ENCODE measurements around the gene DIDO1. TPM values are rescaled to one million over a fixed set of nuclear protein-coding genes. Genes with fewer than 3 reads are reported as not detected.

DIDO1 gene
- total and polyA plus RNA-seq, 2 of the 4 experiments (the other 2 are of a cell fraction), result 21.8 to 28.1 TPM

DNA sequence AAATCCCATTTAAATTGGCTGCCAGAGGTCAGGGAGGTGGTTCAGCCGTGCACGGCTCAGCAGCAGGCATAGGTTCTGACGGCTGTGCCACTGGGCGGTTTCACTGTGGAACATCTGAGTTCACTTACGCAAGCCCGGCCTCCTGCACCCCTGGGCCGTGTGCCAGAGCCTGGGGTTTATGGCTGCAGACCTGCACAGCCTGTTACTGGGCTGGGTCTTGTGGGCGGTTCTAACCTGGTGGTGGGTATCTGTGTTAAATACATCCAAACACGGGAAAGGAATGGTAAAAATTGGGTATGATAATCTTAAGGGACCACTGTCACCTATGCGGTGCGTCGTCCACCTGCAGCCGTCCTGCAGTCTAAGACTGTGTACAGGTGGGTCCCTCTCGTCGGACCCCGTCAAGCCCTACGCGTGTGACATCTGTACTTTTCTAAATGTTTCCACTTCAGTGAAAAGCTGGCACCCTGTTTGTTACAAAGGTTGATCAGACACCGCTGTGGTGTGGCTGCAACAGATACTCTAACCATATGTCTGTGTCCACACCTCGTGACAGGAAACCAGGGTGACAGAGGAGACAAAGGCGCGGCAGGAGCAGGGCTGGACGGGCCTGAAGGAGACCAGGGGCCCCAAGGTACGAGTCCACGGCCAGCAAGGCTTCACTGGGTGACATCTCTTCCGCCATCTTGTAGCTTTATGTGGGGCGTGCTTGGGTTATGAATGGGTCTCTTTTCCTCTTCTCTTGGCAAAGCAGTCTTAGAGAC lies 88.0 kb downstream of the DIDO1 start:
- ATAC-seq (ENCODE audit: low read depth) (no peak), DNase-seq (no peak)
- no peaks in the 10 kb centered on the region for H3K79me1 ChIP-seq (ENCODE audit: low read depth in 1 of 2, low read length in 2 of 2)
- ChIA-PET CTCF (no interaction called here), POLR2A (ENCODE audit: unreplicated experiment) (no interaction called here)
- H2BK5ac ChIP-seq (ENCODE audit: low read depth, low read length, poor library complexity, severe bottlenecking), result no peak overlapping the region
- H2AFZ ChIP-seq (replicated peaks; ENCODE audit: low read length, poor library complexity), result no peak overlapping the region
- no peak overlapping the region for H3K4me2 ChIP-seq (ENCODE audit: low read depth, low read length)
- H3K4me3 ChIP-seq (ENCODE audit: insufficient read depth, low read depth, low read length), result no peak overlapping the region
- in situ Hi-C loops (cut with MboI; ENCODE audit: low sequenced_read_pairs) (no loop called here), dilution Hi-C loops (cut with HindIII; ENCODE audit: low sequenced_read_pairs, unreplicated experiment) (no loop called here), intact Hi-C loops (cut with micrococcal nuclease) (no loop called here)
- H3K9me3 ChIP-seq (ENCODE audit: control insufficient read depth, insufficient read depth, low read length), result no peaks in the 10 kb centered on the region
- no peak overlapping the region for H2BK15ac ChIP-seq (ENCODE audit: low read depth, low read length)
- H3K9me1 ChIP-seq (ENCODE audit: insufficient read depth, low read length), result no peaks in the 10 kb centered on the region
- H3K27me3 ChIP-seq (ENCODE audit: control insufficient read depth, insufficient read depth, low read length), result no peaks in the 10 kb centered on the region; the same call in 1 of the 2 replicates
- no peak overlapping the region for H3K23ac ChIP-seq (ENCODE audit: low read depth, low read length)
- no TSS peak for BruUV-seq (replicated peaks)
- no peak overlapping the region for H2AK5ac ChIP-seq (ENCODE audit: low read depth, low read length)
- WGBS, 2 experiments (ENCODE audit: extremely low coverage in 2 of 2, insufficient read length in 1 of 2), result 84% methylated on average over 6 of the region's 27 CpGs; no CpG with 5 or more reads in 1 of the 2 experiments
- no peak overlapping the region for H4K5ac ChIP-seq (ENCODE audit: low read depth, low read length)
- H2BK20ac ChIP-seq (ENCODE audit: low read depth, low read length), result no peak overlapping the region
- no peak overlapping the region for H3K14ac ChIP-seq (replicated peaks; ENCODE audit: low read depth, low read length)
- H3K9ac ChIP-seq (ENCODE audit: low read depth, low read length), result no peak overlapping the region
- no peaks in the 10 kb centered on the region for H3K4me1 ChIP-seq (ENCODE audit: control insufficient read depth, insufficient read depth, low read length)
- H2BK120ac ChIP-seq (ENCODE audit: low read depth, low read length), result no peak overlapping the region
- H4K91ac ChIP-seq (ENCODE audit: insufficient read depth, low read depth, low read length), result no peak overlapping the region
- H4K20me1 ChIP-seq (ENCODE audit: insufficient read depth, low read length), result no peaks in the 10 kb centered on the region
- no peak overlapping the region for H3K4ac ChIP-seq (ENCODE audit: low read depth, low read length)
- no peak overlapping the region for H3K18ac ChIP-seq (ENCODE audit: low read depth, low read length)
- H3K36me3 ChIP-seq (ENCODE audit: control insufficient read depth, insufficient read depth, low read length), result no peaks in the 10 kb centered on the region
- no peak overlapping the region for H3K56ac ChIP-seq (ENCODE audit: extremely low read depth, insufficient read depth, low read length)
- no peak overlapping the region for H3K27ac ChIP-seq (ENCODE audit: insufficient read depth, low read length)
- TF ChIP-seq CHD1 (IDR thresholded peaks at IDR 0.05; ENCODE audit: low read depth, low read length) (no peak), BHLHE40 (IDR thresholded peaks at IDR 0.05; ENCODE audit: low read depth, low read length) (no peak), MAZ (IDR thresholded peaks at IDR 0.05; ENCODE audit: borderline replicate concordance, low read depth, low read length) (no peak), RAD21 (IDR thresholded peaks at IDR 0.05; ENCODE audit: low read length) (no peak), POLR2A (IDR thresholded peaks at IDR 0.05; ENCODE audit: low read depth, low read length) (no peak), SMC3 (IDR thresholded peaks at IDR 0.05; ENCODE audit: low read depth, low read length) (no peak), MAFK (IDR thresholded peaks at IDR 0.05; ENCODE audit: low read depth, low read length) (no peak), MXI1 (IDR thresholded peaks at IDR 0.05; ENCODE audit: borderline replicate concordance, low read depth, low read length) (no peak)
- TF ChIP-seq, protein P1, sequence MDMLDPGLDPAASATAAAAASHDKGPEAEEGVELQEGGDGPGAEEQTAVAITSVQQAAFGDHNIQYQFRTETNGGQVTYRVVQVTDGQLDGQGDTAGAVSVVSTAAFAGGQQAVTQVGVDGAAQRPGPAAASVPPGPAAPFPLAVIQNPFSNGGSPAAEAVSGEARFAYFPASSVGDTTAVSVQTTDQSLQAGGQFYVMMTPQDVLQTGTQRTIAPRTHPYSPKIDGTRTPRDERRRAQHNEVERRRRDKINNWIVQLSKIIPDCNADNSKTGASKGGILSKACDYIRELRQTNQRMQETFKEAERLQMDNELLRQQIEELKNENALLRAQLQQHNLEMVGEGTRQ (IDR thresholded peaks at IDR 0.05; ENCODE audit: low read depth, low read length), result no peak
- TF ChIP-seq, protein P2, sequence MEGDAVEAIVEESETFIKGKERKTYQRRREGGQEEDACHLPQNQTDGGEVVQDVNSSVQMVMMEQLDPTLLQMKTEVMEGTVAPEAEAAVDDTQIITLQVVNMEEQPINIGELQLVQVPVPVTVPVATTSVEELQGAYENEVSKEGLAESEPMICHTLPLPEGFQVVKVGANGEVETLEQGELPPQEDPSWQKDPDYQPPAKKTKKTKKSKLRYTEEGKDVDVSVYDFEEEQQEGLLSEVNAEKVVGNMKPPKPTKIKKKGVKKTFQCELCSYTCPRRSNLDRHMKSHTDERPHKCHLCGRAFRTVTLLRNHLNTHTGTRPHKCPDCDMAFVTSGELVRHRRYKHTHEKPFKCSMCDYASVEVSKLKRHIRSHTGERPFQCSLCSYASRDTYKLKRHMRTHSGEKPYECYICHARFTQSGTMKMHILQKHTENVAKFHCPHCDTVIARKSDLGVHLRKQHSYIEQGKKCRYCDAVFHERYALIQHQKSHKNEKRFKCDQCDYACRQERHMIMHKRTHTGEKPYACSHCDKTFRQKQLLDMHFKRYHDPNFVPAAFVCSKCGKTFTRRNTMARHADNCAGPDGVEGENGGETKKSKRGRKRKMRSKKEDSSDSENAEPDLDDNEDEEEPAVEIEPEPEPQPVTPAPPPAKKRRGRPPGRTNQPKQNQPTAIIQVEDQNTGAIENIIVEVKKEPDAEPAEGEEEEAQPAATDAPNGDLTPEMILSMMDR (conservative IDR thresholded peaks at IDR 0.05; ENCODE audit: low read depth, low read length), result no peak
- no peak overlapping the region for H4K8ac ChIP-seq (ENCODE audit: low read depth in 2 of 2, low read length in 2 of 2)
- H2AK9ac ChIP-seq (replicated peaks; ENCODE audit: low read depth, low read length, poor library complexity), result no peak overlapping the region

Data from IMR-90 (cell line).